H1 (cell line): Measurements from ENCODE around the gene BTNL2. TPM values are rescaled to one million over a fixed set of nuclear protein-coding genes. Genes with fewer than 3 reads are reported as not detected.

Source experiments
- CTCF ChIA-PET: fragments of 300-600 bp; sonication (Branson Sonifier 250); formaldehyde crosslinking; loops from one replicate; lab custom pipeline; 2021; ENCODE audit not compliant: partially characterized antibody; lab: Charles Lee
- POLR2A ChIA-PET: fragments of 300-600 bp; sonication (Branson Sonifier 250); formaldehyde crosslinking; loops from one replicate; lab custom pipeline; 2021; ENCODE audit warnings: inconsistent platforms; ENCODE audit not compliant: partially characterized antibody; lab: Charles Lee
- DNase-seq, 2 experiments: peaks; one replicate each; pipeline versions ENCODE4 v3.0.0 to v3.0.0-alpha.2; 2010 to 2022; ENCODE audit warnings: low spot score in 2 of 2, low read depth in 1 of 2, mixed read lengths in 1 of 2
- FAIRE-seq: peaks from 2 replicates; lab custom pipeline; 2011; peaks lifted over from hg19 to GRCh38; lab: Jason Lieb, UNC
- H2AFZ ChIP-seq: 2 replicates; pipeline ENCODE4 v1.8.1; 2012; ENCODE audit warnings: low read length, inconsistent platforms
- H2AK5ac ChIP-seq: 2 replicates; pipeline ENCODE4 v1.6.1; 2013; ENCODE audit warnings: low read depth, low read length
- H2BK120ac ChIP-seq: replicated peaks from 2 replicates; pipeline ENCODE3; 2013; ENCODE audit warnings: low read depth, low read length, inconsistent platforms
- H2BK12ac ChIP-seq: 2 replicates; pipeline ENCODE4 v1.6.1; 2013; ENCODE audit warnings: low read depth, low read length
- H2BK15ac ChIP-seq: 2 replicates; pipeline ENCODE4 v1.6.1; 2013; ENCODE audit warnings: low read length
- H2BK20ac ChIP-seq: 2 replicates; pipeline ENCODE4 v1.6.1; 2013; ENCODE audit warnings: low read length
- H2BK5ac ChIP-seq: 2 replicates; pipeline ENCODE4 v1.6.1; 2013; ENCODE audit warnings: low read depth, low read length
- H3K14ac ChIP-seq: 2 replicates; pipeline ENCODE4 v1.6.1; 2013; ENCODE audit warnings: inconsistent platforms; ENCODE audit not compliant: insufficient read length
- H3K18ac ChIP-seq: 2 replicates; pipeline ENCODE4 v1.6.1; 2013; ENCODE audit warnings: low read length; ENCODE audit errors: extremely low read depth
- H3K23ac ChIP-seq: 2 replicates; pipeline ENCODE4 v1.6.1; 2013; ENCODE audit warnings: inconsistent platforms; ENCODE audit not compliant: insufficient read length
- H3K23me2 ChIP-seq: 2 replicates; pipeline ENCODE4 v1.6.1; 2013; ENCODE audit warnings: low read depth, low read length
- H3K27ac ChIP-seq: 2 replicates; pipeline ENCODE4 v1.6.1; 2011; ENCODE audit warnings: low read depth, low read length, inconsistent platforms
- H3K27me3 ChIP-seq, 4 experiments: replicated peaks in 1 of 4; 1 replicate in 1 of 4; 2 replicates in 3 of 4; pipeline versions ENCODE4 v1.6.1 to v1.8.1; 2011 to 2013; ENCODE audit warnings: low read length in 3 of 4, mild to moderate bottlenecking in 3 of 4, inconsistent platforms in 2 of 4, mixed read lengths in 2 of 4, moderate library complexity in 1 of 4; ENCODE audit not compliant: control insufficient read depth in 3 of 4, insufficient read depth in 3 of 4; ENCODE audit errors: extremely low read depth in 1 of 4
- H3K36me3 ChIP-seq, 4 experiments: 2 replicates each; pipeline versions ENCODE4 v1.6.1 to v1.8.1; 2011 to 2013; ENCODE audit warnings: mild to moderate bottlenecking in 4 of 4, low read length in 3 of 4, moderate library complexity in 2 of 4, control low read depth in 1 of 4, inconsistent platforms in 1 of 4; ENCODE audit not compliant: insufficient read depth in 4 of 4, control insufficient read depth in 2 of 4
- H3K4ac ChIP-seq: replicated peaks from 2 replicates; pipeline ENCODE3; 2013; ENCODE audit warnings: low read length, low read depth, mixed read lengths, inconsistent platforms; ENCODE audit not compliant: insufficient read length
- H3K4me1 ChIP-seq, 4 experiments: replicated peaks in 1 of 4; 1 replicate in 1 of 4; 2 replicates in 3 of 4; pipeline versions ENCODE4 v1.6.1 to v1.8.1; 2011 to 2013; ENCODE audit warnings: low read length in 3 of 4, inconsistent platforms in 2 of 4, mixed read lengths in 1 of 4; ENCODE audit not compliant: insufficient read depth in 4 of 4, control insufficient read depth in 3 of 4
- H3K4me2 ChIP-seq, 2 experiments: 2 replicates each; pipeline versions ENCODE4 v1.6.1 to v1.8.1; 2011 to 2013; ENCODE audit warnings: low read depth in 2 of 2, low read length in 2 of 2, control low read depth in 1 of 2, inconsistent platforms in 1 of 2, mild to moderate bottlenecking in 1 of 2; ENCODE audit not compliant: insufficient read depth in 1 of 2
- H3K4me3 ChIP-seq, 4 experiments: fragments of 200-600, 300-600 bp in 1 of 4; sonication (generic), shearing (Covaris generic), sonication (Bioruptor Twin) in 1 of 4; 2 replicates each; pipeline versions ENCODE4 v1.5.1 to v1.8.1; 2011 to 2016; ENCODE audit warnings: low read length in 4 of 4, low read depth in 3 of 4, control low read depth in 2 of 4, inconsistent platforms in 2 of 4, mild to moderate bottlenecking in 2 of 4, mixed read lengths in 1 of 4, moderate library complexity in 1 of 4; ENCODE audit not compliant: insufficient read depth in 2 of 4; ENCODE audit errors: extremely low read depth in 1 of 4
- H3K56ac ChIP-seq: replicated peaks from 2 replicates; pipeline ENCODE3; 2013; ENCODE audit warnings: low read depth, mild to moderate bottlenecking, mixed read lengths, low read length, inconsistent platforms; ENCODE audit not compliant: insufficient read length
- H3K79me1 ChIP-seq: 2 replicates; pipeline ENCODE4 v1.6.1; 2013; ENCODE audit warnings: low read depth, low read length, control low read depth
- H3K79me2 ChIP-seq, 2 experiments: 2 replicates each; pipeline versions ENCODE4 v1.6.1 to v1.8.1; 2012 to 2013; ENCODE audit warnings: low read length in 2 of 2, mild to moderate bottlenecking in 2 of 2, inconsistent platforms in 1 of 2; ENCODE audit not compliant: insufficient read depth in 2 of 2, control insufficient read depth in 1 of 2
- H3K9ac ChIP-seq, 4 experiments: replicated peaks in 1 of 4; 1 replicate in 1 of 4; 2 replicates in 3 of 4; pipeline versions ENCODE4 v1.6.1 to v1.8.1; 2011 to 2013; ENCODE audit warnings: low read depth in 3 of 4, low read length in 3 of 4, control low read depth in 2 of 4, mild to moderate bottlenecking in 2 of 4, moderate library complexity in 2 of 4, inconsistent platforms in 1 of 4; ENCODE audit errors: extremely low read depth in 1 of 4
- H3K9me3 ChIP-seq, 2 experiments: 2 replicates each; pipeline versions ENCODE4 v1.6.1 to v1.8.1; 2012 to 2013; ENCODE audit warnings: mild to moderate bottlenecking in 2 of 2, moderate library complexity in 2 of 2, control low read depth in 1 of 2, inconsistent platforms in 1 of 2, low read depth in 1 of 2, low read length in 1 of 2, mixed read lengths in 1 of 2; ENCODE audit not compliant: insufficient read depth in 2 of 2
- H4K20me1 ChIP-seq, 2 experiments: replicated peaks in 1 of 2; 2 replicates each; pipeline versions ENCODE3 to v1.8.1; 2011 to 2013; ENCODE audit warnings: inconsistent platforms in 2 of 2, low read length in 2 of 2, mild to moderate bottlenecking in 1 of 2; ENCODE audit not compliant: insufficient read depth in 2 of 2, control insufficient read depth in 1 of 2
- H4K5ac ChIP-seq: 2 replicates; pipeline ENCODE4 v1.6.1; 2013; ENCODE audit warnings: low read length, low read depth, mixed read lengths, inconsistent platforms; ENCODE audit not compliant: insufficient read length
- H4K8ac ChIP-seq: 2 replicates; pipeline ENCODE4 v1.8.0; 2013; ENCODE audit warnings: mild to moderate bottlenecking, moderate library complexity, low read length, inconsistent platforms; ENCODE audit not compliant: insufficient read depth; ENCODE audit errors: extremely low read depth
- H4K91ac ChIP-seq: replicated peaks from 2 replicates; pipeline ENCODE3; 2013; ENCODE audit warnings: low read length, mixed read lengths, inconsistent platforms; ENCODE audit not compliant: insufficient read length
- ASH2L ChIP-seq: fragments of 200-600, 300-600 bp; sonication (generic); IDR thresholded peaks from one replicate; pipeline ENCODE4 v1.7.1; 2017; ENCODE audit warnings: low read length
- ATF2 ChIP-seq: IDR thresholded peaks from 2 replicates; pipeline ENCODE4 v1.6.1; 2012; ENCODE audit warnings: low read length, inconsistent platforms
- ATF3 ChIP-seq: IDR thresholded peaks from 2 replicates; pipeline ENCODE4 v1.6.1; 2011; ENCODE audit warnings: low read depth, mild to moderate bottlenecking, low read length; ENCODE audit not compliant: insufficient read depth
- BCL11A ChIP-seq, 2 experiments: IDR thresholded peaks; one replicate each; pipeline ENCODE4 v1.6.1; 2011; ENCODE audit warnings: low read depth in 2 of 2, low read length in 2 of 2, mild to moderate bottlenecking in 2 of 2
- EP300 ChIP-seq, 2 experiments: IDR thresholded peaks; 1 replicate in 1 of 2; 2 replicates in 1 of 2; pipeline ENCODE4 v1.6.1; 2011 to 2012; ENCODE audit warnings: low read depth in 2 of 2, low read length in 2 of 2, mild to moderate bottlenecking in 2 of 2, borderline replicate concordance in 1 of 2, inconsistent platforms in 1 of 2, moderate library complexity in 1 of 2
- KDM4A ChIP-seq: IDR thresholded peaks from one replicate; pipeline ENCODE4 v1.7.1; 2012; ENCODE audit warnings: low read depth, mild to moderate bottlenecking, moderate library complexity, low read length, inconsistent platforms; ENCODE audit not compliant: severe bottlenecking
- NANOG ChIP-seq: IDR thresholded peaks from 2 replicates; pipeline ENCODE4 v1.6.1; 2011; ENCODE audit warnings: low read length, low read depth, mild to moderate bottlenecking, inconsistent platforms; ENCODE audit not compliant: insufficient read depth, poor library complexity, severe bottlenecking
- RNF2 ChIP-seq: fragments of 200-900, 300-1000 bp; sonication (generic); IDR thresholded peaks from 2 replicates; pipeline ENCODE4 v1.7.1; 2016; ENCODE audit warnings: borderline replicate concordance, low read depth, mild to moderate bottlenecking, antibody characterized with exemption, low read length; ENCODE audit not compliant: poor library complexity, severe bottlenecking; ENCODE audit errors: missing control alignments
- SAP30 ChIP-seq: fragments of 300-600 bp; sonication (generic); IDR thresholded peaks from 2 replicates; pipeline ENCODE4 v1.7.1; 2012; ENCODE audit warnings: low read length, moderate library complexity, mild to moderate bottlenecking, inconsistent platforms; ENCODE audit not compliant: insufficient read depth, insufficient replicate concordance
- WGBS, 2 experiments: shearing (Covaris generic) in 1 of 2; methylation state at CpG; one replicate each; pipeline versions ENCODE4 v1.1.6 to v1.1.7; 2013 to 2015; ENCODE audit warnings: low lambda C conversion rate in 2 of 2, mixed read lengths in 2 of 2, inconsistent platforms in 1 of 2, low coverage in 1 of 2, missing lambda C conversion rate in 1 of 2; ENCODE audit not compliant: insufficient replicate concordance in 2 of 2, insufficient coverage in 1 of 2, insufficient read length in 1 of 2; ENCODE audit errors: extremely low coverage in 1 of 2, missing lambda C conversion rate in 1 of 2; 5-methylcytosine and 5-hydroxymethylcytosine counted together
- polyA plus RNA-seq, 7 experiments: library from polyadenylated mRNA; depleted of rRNA in 3 of 7; stranded (reverse) in 5 of 7; unstranded in 2 of 7; fragments of >200 nt in 5 of 7; fragments of 200-250 nt in 2 of 7; gene quantifications; 1 replicate in 5 of 7; 2 replicates in 1 of 7; 4 replicates in 1 of 7; pipeline versions ENCODE4 v1.2.1 to v1.2.3, GENCODE V29; 2011 to 2013; ENCODE audit warnings: missing spikeins in 2 of 7, mixed read lengths in 2 of 7
- total RNA-seq: library from RNA; stranded (reverse); fragmentation: NEBNext Ultra II Directional; extraction: Animal tissue kit (Norgen Biotek cat#: 25700); gene quantifications from 2 replicates; pipeline ENCODE4 v1.2.1, GENCODE V29; 2021

Gene BTNL2
- total and polyA plus RNA-seq, 2 of the 8 experiments (the other 6 are each of a cell fraction or from before 2014, with no cell fraction given), result not detected

- Histone ChIP-seq H3K14ac (no peak overlapping the region), H2BK20ac (no peak overlapping the region), H3K4me2 (no peak overlapping the region), H4K5ac (no peak overlapping the region), H3K4me3 (no peak overlapping the region), H2BK120ac (no peak overlapping the region), H3K9me3 (no peaks in the 10 kb centered on the region), H3K79me1 (no peaks in the 10 kb centered on the region), H3K27me3 (no peaks in the 10 kb centered on the region), H3K9ac (no peak overlapping the region), H2AK5ac (no peak overlapping the region), H3K56ac (no peak overlapping the region), H2BK5ac (no peak overlapping the region), H2BK12ac (no peak overlapping the region), H3K4ac (no peak overlapping the region), H2AFZ (no peak overlapping the region), H3K27ac (no peak overlapping the region), H3K36me3 (no peaks in the 10 kb centered on the region), H4K20me1 (no peaks in the 10 kb centered on the region), H4K91ac (no peak overlapping the region), H3K23ac (no peak overlapping the region), H3K18ac (no peak overlapping the region), H4K8ac (no peak overlapping the region), H3K79me2 (no peaks in the 10 kb centered on the region), H3K4me1 (no peaks in the 10 kb centered on the region), H2BK15ac (no peak overlapping the region), H3K23me2 (no peaks in the 10 kb centered on the region)
- WGBS, 2 experiments, result 82% methylated on average over 7 of the region's 7 CpGs; no CpG with 5 or more reads in 1 of the 2 experiments
- DNase-seq (no peak), FAIRE-seq (no peak)
- ChIA-PET POLR2A (no interaction called here), CTCF (interaction anchor here (1.4 kb wide), 1 partner anchor 17 kb away, joined by 6 read pairs; no protein-coding TSS in a partner anchor)
- TF ChIP-seq ATF2 (no peak), KDM4A (no peak), ASH2L (no peak), BCL11A (IDR thresholded peaks at IDR 0.05; ENCODE audit: low read depth in 2 of 2, low read length in 2 of 2) (no peak), SAP30 (no peak), NANOG (no peak), ATF3 (no peak), EP300 (IDR thresholded peaks at IDR 0.05; ENCODE audit: borderline replicate concordance in 1 of 2, low read depth in 2 of 2, low read length in 2 of 2) (no peak), RNF2 (no peak)
Observed at GRCh38 chr6:32397252-32397920, 9.6 kb downstream of the BTNL2 start.
